GM19395 (cell line): ENCODE measurements around the gene TNFRSF25.
"Not testable (repeated sequence)": the region's sequence is repeated elsewhere in the genome, so short reads cannot be mapped to it uniquely, and the experiment has no call there.

Experiments used
- ATAC-seq: cut with Tn5 transposase; IDR thresholded peaks from one replicate; pipeline ENCODE4 v1.9.1; 2021; ENCODE audit warnings: mild to moderate bottlenecking, moderate library complexity; ENCODE audit not compliant: unreplicated experiment

TNFRSF25 gene

GRCh38 chr1:6502000-6502891 lies 36.3 kb upstream of the TNFRSF25 start:
- no peak for ATAC-seq

GRCh38 chr1:6501279-6501813 lies 35.4 kb upstream of the TNFRSF25 start:
- no peak for ATAC-seq

- no peak for ATAC-seq
Measured at GRCh38 chr1:6500544-6501278, 34.7 kb upstream of the TNFRSF25 start.

DNA sequence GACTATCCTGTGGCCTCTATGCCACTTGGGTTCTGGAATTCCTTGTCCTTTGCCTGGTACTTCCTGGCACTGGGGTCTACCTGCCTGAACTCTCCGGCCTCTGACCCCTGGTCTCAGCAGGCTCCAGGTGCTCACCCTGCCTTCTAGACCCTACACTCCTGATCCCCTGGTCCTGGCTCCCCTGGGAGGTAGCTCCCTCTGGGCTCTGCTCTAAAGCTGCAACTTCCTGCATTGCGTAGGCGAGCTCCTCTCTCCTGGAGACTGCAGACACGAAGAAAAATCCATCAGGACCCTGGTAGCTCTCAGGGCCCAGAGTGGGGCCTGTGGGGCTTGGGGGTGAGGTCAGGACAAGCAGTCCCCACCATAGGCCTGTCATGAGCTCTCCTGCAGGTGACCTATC lies 33.3 kb upstream of the TNFRSF25 start:
- no peak for ATAC-seq

DNA sequence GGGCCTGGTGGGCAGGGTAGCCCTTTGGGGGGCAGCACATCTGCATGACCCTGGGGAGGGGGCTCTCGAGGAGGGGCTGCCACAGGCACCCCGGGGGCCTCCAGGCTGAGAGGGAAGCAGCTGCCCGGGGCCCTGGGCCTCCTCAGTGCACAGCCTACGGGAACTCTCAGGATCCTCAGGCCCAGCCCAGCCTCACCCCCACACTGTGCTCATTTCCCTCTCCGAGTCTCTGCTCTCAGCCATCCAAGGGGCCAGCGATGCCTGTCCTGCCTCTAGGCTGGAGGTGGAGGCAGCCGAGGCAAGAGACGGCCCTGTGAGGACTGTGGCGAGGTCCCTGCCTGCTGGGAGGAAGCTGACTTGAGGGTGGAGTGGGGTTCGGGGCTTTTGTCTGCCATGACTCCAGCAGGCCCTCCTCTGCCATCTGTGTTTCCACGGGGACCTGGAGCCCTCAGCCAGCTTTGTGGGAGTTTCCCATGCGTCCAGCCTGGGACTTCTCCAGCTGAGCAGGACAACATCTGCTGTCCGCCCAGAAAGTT lies 32.7 kb upstream of the TNFRSF25 start:
- no peak for ATAC-seq

DNA sequence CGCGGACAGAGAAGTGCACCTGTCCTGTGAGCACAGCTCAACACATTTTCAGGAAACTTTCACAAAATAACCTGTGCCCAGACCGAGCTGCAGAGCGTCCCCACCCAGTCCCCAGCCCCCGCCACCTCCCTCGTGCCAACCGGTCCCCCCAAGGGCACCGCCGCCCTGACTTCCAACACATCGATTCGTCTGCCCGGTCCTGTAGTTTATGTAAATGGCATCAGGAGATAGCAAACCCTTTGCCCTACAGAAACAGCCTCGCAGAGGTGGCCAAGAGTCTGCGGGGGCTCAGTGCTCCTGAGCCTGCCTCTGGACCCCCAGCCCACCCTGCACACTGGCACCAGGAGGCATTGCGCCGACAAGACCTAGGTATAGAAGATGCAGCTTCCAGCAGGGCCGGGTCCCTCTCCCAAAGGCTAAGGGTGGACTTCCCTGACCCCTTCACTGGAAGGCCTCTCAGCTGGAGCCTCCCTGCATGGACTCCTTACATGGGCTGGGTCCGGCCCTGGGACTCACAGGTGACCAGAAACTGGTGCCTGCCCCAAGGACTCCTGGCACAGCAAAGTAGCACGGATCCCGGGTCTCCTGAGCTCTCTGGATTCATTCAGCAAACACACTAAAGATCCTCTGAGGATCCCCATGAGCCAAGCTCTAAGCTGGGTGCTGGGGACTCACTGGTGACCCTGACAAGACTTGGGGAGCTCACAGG lies 32.0 kb upstream of the TNFRSF25 start:
- ATAC-seq: no peak

GRCh38 chr1:6497215-6497866 lies 31.4 kb upstream of the TNFRSF25 start:
- ATAC-seq: no peak

DNA sequence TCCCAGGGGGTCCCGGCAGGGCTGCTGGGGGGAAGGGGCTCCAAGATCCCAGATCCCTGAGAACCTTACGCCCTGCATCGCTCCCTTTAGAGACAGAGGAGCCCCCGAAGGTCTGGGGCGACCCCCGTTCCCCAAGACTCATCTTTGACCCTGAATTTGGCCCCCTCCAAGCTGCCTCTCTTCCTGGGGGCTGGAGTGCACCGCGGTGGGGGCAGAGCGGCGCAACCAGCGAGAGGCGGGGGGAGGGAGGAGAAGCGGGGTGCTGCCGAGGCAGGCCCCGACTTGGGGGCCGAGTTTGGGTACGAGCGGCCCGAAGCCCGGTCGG lies 30.9 kb upstream of the TNFRSF25 start:
- no peak for ATAC-seq

- ATAC-seq: no peak
Measured at GRCh38 chr1:6496365-6496721, 30.4 kb upstream of the TNFRSF25 start.

GRCh38 chr1:6495540-6496364 lies 29.8 kb upstream of the TNFRSF25 start:
- ATAC-seq: no peak

DNA sequence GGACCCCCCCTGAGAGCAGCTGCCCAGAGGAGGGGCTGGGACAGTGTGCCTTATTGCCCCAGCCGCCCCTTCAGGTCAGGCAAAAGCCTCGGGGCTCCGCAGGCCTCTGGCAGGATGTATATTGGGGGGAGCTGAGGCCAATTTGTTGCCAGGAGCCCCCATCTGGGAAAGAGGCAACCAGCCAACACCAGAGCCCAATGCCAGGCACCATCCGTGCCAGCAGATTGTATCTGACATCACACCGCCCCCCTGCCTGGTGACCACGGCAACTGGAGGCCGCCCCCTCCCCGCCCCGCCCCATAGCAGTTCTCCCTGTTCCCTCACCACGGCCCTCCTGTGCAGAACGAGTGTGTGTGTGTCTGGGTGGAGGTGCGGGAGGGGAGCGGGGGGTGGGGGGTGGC lies 29.1 kb upstream of the TNFRSF25 start:
- ATAC-seq: no peak

DNA sequence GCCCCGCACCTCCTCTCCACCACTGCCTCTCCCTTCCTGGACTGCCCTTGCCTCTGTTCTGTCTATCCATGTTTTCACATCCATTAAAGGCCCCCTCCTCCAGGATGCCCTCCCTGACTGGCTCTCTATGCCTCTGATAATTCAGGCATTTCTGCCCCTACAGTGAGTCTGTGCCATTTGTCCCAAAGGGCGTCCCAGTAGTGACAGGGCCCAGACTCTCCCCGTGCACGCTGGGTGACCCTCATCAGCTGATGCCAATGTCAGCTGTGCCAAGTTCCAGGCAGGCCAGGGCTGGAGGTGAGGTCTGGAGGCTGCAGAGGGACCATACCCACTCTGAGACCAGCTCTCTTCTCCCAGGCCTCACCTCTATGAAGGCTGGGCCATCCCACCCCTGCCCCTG lies 28.7 kb upstream of the TNFRSF25 start:
- ATAC-seq: no peak

DNA sequence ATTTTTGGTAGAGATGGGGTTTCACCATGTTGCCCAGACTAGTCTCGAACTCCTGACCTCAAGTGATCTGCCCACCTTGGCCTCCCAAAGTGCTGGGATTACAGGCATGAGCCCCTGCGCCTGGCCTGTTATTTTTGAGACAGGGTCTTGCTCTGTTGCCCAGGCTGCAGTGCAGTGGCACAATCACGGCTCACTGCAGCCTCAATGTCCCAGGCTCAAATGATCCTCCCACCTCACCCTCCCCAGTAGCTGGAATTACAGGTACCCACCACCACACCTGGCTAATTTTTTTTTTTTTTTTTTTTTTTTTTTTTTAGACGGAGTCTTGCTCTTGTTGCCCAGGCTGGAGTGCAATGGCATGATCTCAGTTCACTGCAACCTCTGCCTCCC lies 27.9 kb upstream of the TNFRSF25 start:
- not testable (repeated sequence) for ATAC-seq

DNA sequence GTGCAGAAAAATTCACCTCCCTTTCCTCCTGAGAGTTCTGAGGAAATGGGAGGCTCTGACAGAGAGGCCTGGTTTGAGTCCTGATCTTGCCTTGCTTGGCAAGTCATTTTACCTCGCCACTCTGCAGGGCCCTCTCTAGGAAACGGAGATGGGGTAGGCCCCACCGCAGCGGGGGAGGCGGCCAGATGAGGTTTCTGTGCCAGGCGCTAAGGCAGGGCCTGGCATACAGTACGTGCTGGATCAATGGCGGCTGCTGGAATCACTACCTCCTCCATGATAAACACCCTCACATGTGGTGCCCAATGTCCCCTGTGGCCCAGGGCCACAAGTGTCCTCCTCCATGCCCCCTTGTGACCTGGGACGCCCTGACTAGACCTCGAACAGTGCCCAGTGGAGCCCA lies 26.0 kb upstream of the TNFRSF25 start:
- ATAC-seq: no peak

- ATAC-seq: no peak
Measured at GRCh38 chr1:6491480-6491962, 25.5 kb upstream of the TNFRSF25 start, which contains the start of gene PLEKHG5. TSS of gene PLEKHG5 (minus strand) at chr1:6491667. CDS start at chr1:6477571, 14,096 bp downstream.

- ATAC-seq: no peak
Measured at GRCh38 chr1:6491081-6491449, 25.1 kb upstream of the TNFRSF25 start.

- peak; percentile 42 for ATAC-seq
Measured at GRCh38 chr1:6490181-6491080, 24.5 kb upstream of the TNFRSF25 start.

GRCh38 chr1:6489799-6490180 lies 23.8 kb upstream of the TNFRSF25 start:
- ATAC-seq: peak; percentile 56

DNA sequence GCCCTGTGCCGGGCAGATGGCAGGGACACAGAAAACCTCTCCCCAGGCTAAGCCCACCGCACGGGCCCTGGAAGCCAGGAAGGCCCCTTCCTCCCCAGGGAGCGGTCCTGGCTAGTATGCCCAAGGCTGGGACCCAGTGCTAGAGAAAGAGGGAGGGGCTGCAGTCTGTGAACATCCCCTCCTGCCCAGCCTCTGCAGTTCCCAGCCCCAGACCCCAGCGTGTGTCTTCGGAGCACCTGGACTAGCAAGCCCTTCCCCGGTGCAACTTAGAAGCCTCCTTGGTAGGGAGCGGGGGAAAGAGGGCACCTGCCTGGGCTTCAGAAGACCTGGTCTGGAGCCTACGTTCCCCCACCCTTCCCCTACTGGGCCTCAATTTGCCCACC lies 23.4 kb upstream of the TNFRSF25 start:
- ATAC-seq: no peak
